Uterus (tissue), 2 donors: ENCODE measurements around the gene BRF1.

Experiments used
- POLR2A ChIP-seq, 2 donors: fragments of 450-650 bp; IDR thresholded peaks; one replicate each; pipeline ENCODE4 v1.6.1; 2016; ENCODE audit warnings: antibody characterized with exemption in 2 of 2, mild to moderate bottlenecking in 1 of 2, moderate library complexity in 1 of 2
- TF ChIP-seq, protein P1 (sequence below), 4 experiments: fragments of 200-600 bp in 2 of 4; fragments of 450-650 bp in 2 of 4; sonication (generic) in 2 of 4; IDR thresholded peaks; one replicate each; pipeline ENCODE4 v1.5.1; 2016 to 2019; ENCODE audit warnings: antibody characterized with exemption in 4 of 4, mild to moderate bottlenecking in 2 of 4, moderate library complexity in 1 of 4

DNA sequence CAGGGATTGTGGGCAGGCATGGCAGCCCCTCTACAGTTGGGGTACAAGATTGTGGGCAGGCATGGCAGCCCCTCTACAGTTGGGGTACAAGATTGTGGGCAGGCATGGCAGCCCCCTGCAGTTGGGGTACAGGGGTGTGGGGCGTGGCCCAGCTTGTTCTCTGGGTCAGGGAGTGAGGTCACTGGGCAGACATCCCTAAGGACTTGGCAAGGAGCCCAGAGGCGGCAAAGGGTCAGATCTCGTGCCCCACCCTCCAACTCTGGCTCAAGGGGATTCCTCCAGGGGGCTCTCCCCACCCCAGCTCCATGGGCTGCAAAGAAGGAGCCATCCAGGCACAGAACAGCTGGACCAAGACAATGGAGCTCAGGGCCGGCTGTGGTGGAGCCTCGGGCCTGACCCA is 93.9 kb downstream of the BRF1 start:
- TF ChIP-seq, protein P1, sequence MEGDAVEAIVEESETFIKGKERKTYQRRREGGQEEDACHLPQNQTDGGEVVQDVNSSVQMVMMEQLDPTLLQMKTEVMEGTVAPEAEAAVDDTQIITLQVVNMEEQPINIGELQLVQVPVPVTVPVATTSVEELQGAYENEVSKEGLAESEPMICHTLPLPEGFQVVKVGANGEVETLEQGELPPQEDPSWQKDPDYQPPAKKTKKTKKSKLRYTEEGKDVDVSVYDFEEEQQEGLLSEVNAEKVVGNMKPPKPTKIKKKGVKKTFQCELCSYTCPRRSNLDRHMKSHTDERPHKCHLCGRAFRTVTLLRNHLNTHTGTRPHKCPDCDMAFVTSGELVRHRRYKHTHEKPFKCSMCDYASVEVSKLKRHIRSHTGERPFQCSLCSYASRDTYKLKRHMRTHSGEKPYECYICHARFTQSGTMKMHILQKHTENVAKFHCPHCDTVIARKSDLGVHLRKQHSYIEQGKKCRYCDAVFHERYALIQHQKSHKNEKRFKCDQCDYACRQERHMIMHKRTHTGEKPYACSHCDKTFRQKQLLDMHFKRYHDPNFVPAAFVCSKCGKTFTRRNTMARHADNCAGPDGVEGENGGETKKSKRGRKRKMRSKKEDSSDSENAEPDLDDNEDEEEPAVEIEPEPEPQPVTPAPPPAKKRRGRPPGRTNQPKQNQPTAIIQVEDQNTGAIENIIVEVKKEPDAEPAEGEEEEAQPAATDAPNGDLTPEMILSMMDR (IDR thresholded peaks at IDR 0.05): no peak
- TF ChIP-seq POLR2A (IDR thresholded peaks at IDR 0.05): no peak
